Muscle layer of colon (tissue), 2 donors: Measurements from ENCODE around the gene SLC26A8.

Source experiments
- H3K27ac ChIP-seq: one replicate; pipeline ENCODE4 v1.7.0; 2013; ENCODE audit warnings: low read depth, mild to moderate bottlenecking, low read length, moderate library complexity
- H3K27me3 ChIP-seq, 2 donors: one replicate each; pipeline ENCODE4 v1.7.0; 2013; ENCODE audit warnings: low read length in 2 of 2, mild to moderate bottlenecking in 2 of 2; ENCODE audit not compliant: insufficient read depth in 2 of 2, control insufficient read depth in 1 of 2
- H3K36me3 ChIP-seq: one replicate; pipeline ENCODE4 v1.7.0; 2013; ENCODE audit warnings: mild to moderate bottlenecking, low read length; ENCODE audit not compliant: insufficient read depth
- H3K4me1 ChIP-seq: one replicate; pipeline ENCODE4 v1.7.0; 2013; ENCODE audit warnings: mild to moderate bottlenecking, low read length; ENCODE audit not compliant: insufficient read depth
- H3K4me3 ChIP-seq, 2 donors: one replicate each; pipeline ENCODE4 v1.7.0; 2013; ENCODE audit warnings: low read length in 2 of 2, low read depth in 1 of 2, mild to moderate bottlenecking in 1 of 2, moderate library complexity in 1 of 2
- H3K9ac ChIP-seq: one replicate; pipeline ENCODE4 v1.7.0; 2013; ENCODE audit warnings: low read length
- H3K9me3 ChIP-seq: one replicate; pipeline ENCODE4 v1.7.0; 2013; ENCODE audit warnings: mild to moderate bottlenecking, low read length
- donor health status: abdominal sarcoma.
- donor health status: Adenocarcinoma of cecum.

The SLC26A8 gene

GRCh38 chr6:35906499-35906846 is 118.0 kb downstream of the SLC26A8 start:
- no peak overlapping the region for H3K4me3 ChIP-seq
- no peaks in the 10 kb centered on the region for H3K9me3 ChIP-seq
- no peaks in the 10 kb centered on the region for H3K4me1 ChIP-seq
- no peak overlapping the region for H3K9ac ChIP-seq
- no peak overlapping the region for H3K27ac ChIP-seq
- H3K27me3 ChIP-seq, result no peaks in the 10 kb centered on the region
- H3K36me3 ChIP-seq, result no peaks in the 10 kb centered on the region

GRCh38 chr6:35905841-35906498 is 118.5 kb downstream of the SLC26A8 start:
- no peak overlapping the region for H3K4me3 ChIP-seq
- no peak overlapping the region for H3K27ac ChIP-seq
- no peaks in the 10 kb centered on the region for H3K36me3 ChIP-seq
- no peaks in the 10 kb centered on the region for H3K9me3 ChIP-seq
- no peaks in the 10 kb centered on the region for H3K4me1 ChIP-seq
- no peaks in the 10 kb centered on the region for H3K27me3 ChIP-seq
- no peak overlapping the region for H3K9ac ChIP-seq

GRCh38 chr6:35905141-35905785 is 119.2 kb downstream of the SLC26A8 start:
- Histone ChIP-seq H3K4me1 (no peaks in the 10 kb centered on the region), H3K4me3 (no peak overlapping the region), H3K9me3 (no peaks in the 10 kb centered on the region), H3K36me3 (no peaks in the 10 kb centered on the region), H3K9ac (no peak overlapping the region), H3K27me3 (no peaks in the 10 kb centered on the region), H3K27ac (no peak overlapping the region)

GRCh38 chr6:35903679-35904078 is 120.8 kb downstream of the SLC26A8 start:
- Histone ChIP-seq H3K27ac (no peak overlapping the region), H3K9me3 (no peaks in the 10 kb centered on the region), H3K9ac (no peak overlapping the region), H3K4me3 (no peak overlapping the region), H3K4me1 (no peaks in the 10 kb centered on the region), H3K27me3 (no peaks in the 10 kb centered on the region), H3K36me3 (no peaks in the 10 kb centered on the region)

GRCh38 chr6:35900448-35900847 is 124.0 kb downstream of the SLC26A8 start:
- Histone ChIP-seq H3K27ac (no peak overlapping the region), H3K27me3 (no peaks in the 10 kb centered on the region), H3K36me3 (no peaks in the 10 kb centered on the region), H3K9ac (no peak overlapping the region), H3K4me3 (no peak overlapping the region), H3K4me1 (no peaks in the 10 kb centered on the region), H3K9me3 (no peaks in the 10 kb centered on the region)

- no peak overlapping the region for H3K9ac ChIP-seq
- no peak overlapping the region for H3K4me3 ChIP-seq
- H3K4me1 ChIP-seq, result no peaks in the 10 kb centered on the region
- no peak overlapping the region for H3K27ac ChIP-seq
- H3K9me3 ChIP-seq, result no peaks in the 10 kb centered on the region
- no peaks in the 10 kb centered on the region for H3K36me3 ChIP-seq
- no peaks in the 10 kb centered on the region for H3K27me3 ChIP-seq
Measured at GRCh38 chr6:35898003-35898402, 126.4 kb downstream of the SLC26A8 start.

GRCh38 chr6:35897486-35897885 is 127.0 kb downstream of the SLC26A8 start:
- H3K36me3 ChIP-seq, result no peaks in the 10 kb centered on the region

GRCh38 chr6:35897036-35897435 is 127.4 kb downstream of the SLC26A8 start:
- Histone ChIP-seq H3K27ac (no peak overlapping the region), H3K9ac (no peak overlapping the region), H3K36me3 (no peaks in the 10 kb centered on the region), H3K4me3 (no peak overlapping the region), H3K4me1 (no peaks in the 10 kb centered on the region), H3K9me3 (no peaks in the 10 kb centered on the region), H3K27me3 (no peaks in the 10 kb centered on the region)

More at GRCh38 chr6:35897486-35897885, 127.0 kb downstream of the SLC26A8 start:
- H3K4me1 ChIP-seq, result no peaks in the 10 kb centered on the region
- no peaks in the 10 kb centered on the region for H3K27me3 ChIP-seq
- H3K9me3 ChIP-seq, result no peaks in the 10 kb centered on the region
- no peak overlapping the region for H3K27ac ChIP-seq
- no peak overlapping the region for H3K4me3 ChIP-seq
- H3K9ac ChIP-seq, result no peak overlapping the region

GRCh38 chr6:35896228-35896627 is 128.2 kb downstream of the SLC26A8 start:
- Histone ChIP-seq H3K27ac (no peak overlapping the region), H3K9ac (no peak overlapping the region), H3K4me3 (no peak overlapping the region), H3K9me3 (no peaks in the 10 kb centered on the region), H3K36me3 (no peaks in the 10 kb centered on the region), H3K4me1 (no peaks in the 10 kb centered on the region), H3K27me3 (no peaks in the 10 kb centered on the region)

- H3K27me3 ChIP-seq, result no peaks in the 10 kb centered on the region
- no peaks in the 10 kb centered on the region for H3K36me3 ChIP-seq
- H3K4me1 ChIP-seq, result no peaks in the 10 kb centered on the region
- no peak overlapping the region for H3K9ac ChIP-seq
- no peak overlapping the region for H3K27ac ChIP-seq
- H3K4me3 ChIP-seq, result no peak overlapping the region
- no peaks in the 10 kb centered on the region for H3K9me3 ChIP-seq
Measured at GRCh38 chr6:35895560-35895959, 128.9 kb downstream of the SLC26A8 start.

GRCh38 chr6:35894776-35895175 is 129.7 kb downstream of the SLC26A8 start:
- Histone ChIP-seq H3K4me3 (no peak overlapping the region), H3K4me1 (no peaks in the 10 kb centered on the region), H3K9ac (no peak overlapping the region), H3K36me3 (no peaks in the 10 kb centered on the region), H3K9me3 (no peaks in the 10 kb centered on the region), H3K27ac (no peak overlapping the region), H3K27me3 (no peaks in the 10 kb centered on the region)
